GM12874 (cell line): ENCODE measurements around the gene TWIST2.

ENCODE experiments used
- TF ChIP-seq, protein P1 (sequence below): IDR thresholded peaks from 2 replicates; pipeline ENCODE4 v1.5.1; 2011; ENCODE audit warnings: low read depth, mild to moderate bottlenecking, control low read depth, low read length, moderate library complexity; ENCODE audit not compliant: insufficient read depth

The TWIST2 gene

DNA sequence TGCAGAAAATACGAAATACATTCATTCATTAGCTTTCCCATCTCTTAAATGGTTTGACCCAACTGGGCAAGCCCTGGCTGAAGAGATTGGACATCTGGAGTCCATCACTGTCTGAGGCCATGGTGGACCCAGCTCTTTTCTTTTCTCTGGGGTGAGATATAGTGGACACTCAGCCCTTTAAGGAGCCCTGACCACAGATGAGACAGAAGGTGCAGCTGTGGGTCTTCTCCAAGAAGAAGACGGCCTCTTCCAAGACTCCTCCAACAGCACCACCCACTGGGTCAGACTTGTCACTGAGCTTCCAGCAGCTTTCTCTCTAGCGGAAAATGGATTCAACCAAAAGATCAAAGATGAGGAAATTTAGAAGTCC, 27.2 kb downstream of the TWIST2 start:
- TF ChIP-seq, protein P1, sequence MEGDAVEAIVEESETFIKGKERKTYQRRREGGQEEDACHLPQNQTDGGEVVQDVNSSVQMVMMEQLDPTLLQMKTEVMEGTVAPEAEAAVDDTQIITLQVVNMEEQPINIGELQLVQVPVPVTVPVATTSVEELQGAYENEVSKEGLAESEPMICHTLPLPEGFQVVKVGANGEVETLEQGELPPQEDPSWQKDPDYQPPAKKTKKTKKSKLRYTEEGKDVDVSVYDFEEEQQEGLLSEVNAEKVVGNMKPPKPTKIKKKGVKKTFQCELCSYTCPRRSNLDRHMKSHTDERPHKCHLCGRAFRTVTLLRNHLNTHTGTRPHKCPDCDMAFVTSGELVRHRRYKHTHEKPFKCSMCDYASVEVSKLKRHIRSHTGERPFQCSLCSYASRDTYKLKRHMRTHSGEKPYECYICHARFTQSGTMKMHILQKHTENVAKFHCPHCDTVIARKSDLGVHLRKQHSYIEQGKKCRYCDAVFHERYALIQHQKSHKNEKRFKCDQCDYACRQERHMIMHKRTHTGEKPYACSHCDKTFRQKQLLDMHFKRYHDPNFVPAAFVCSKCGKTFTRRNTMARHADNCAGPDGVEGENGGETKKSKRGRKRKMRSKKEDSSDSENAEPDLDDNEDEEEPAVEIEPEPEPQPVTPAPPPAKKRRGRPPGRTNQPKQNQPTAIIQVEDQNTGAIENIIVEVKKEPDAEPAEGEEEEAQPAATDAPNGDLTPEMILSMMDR: no peak

DNA sequence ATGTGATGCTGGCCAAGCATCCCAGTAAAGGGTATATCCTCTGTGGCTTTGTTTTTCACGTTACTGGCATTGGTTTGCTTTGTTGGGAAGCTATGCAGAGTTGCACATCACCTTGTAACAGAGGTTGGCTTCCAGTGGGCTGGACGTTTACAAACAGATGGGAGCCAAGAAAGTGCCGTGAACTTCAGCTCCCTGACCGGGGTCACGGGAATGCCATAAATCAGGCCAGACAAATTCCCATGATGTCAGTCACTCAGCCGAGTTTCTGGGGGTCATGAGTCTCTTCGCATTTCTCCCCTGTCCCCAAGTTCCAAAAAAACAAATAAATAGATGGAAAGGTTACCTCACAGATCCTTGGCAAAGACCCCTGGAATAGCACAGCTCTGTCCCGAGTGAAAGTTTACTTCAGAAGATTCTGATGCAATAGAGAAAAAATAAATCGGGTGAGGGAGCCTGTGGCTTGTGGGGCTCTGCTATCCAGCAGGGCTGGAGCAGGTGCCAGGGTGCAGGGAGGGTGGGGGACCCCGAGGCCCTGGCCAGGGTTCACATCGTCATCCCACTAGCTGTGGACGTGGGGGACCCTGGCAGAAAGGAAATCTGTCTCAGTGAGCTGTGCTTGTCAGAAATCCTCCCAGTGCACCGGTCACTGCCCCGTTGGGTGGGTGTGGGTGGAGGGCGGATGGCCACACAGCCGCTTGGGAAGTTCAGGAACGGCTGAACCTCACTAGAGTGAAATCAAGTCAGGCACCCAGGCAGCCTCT, 27.8 kb downstream of the TWIST2 start:
- TF ChIP-seq, protein P1: no peak

DNA sequence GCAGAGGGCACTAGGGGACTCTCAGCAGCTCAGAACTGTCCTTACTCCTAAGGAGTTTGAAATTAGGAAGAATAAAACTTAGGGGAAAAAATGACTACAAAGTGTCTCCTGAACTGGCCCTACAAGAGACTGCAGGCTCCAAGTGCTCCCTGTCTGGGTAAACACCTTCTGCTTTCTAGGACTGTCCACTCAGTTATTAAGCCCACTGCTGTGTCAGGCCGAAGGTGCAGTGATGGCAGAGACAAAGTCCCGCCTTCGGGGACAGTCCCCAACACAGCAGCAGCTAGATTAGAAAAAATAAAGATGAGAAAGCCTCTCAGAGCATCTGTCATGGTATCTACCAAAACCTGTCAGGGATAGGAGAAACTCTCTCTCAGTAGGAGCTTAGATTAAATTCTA, 28.3 kb downstream of the TWIST2 start:
- TF ChIP-seq, protein P1: no peak

DNA sequence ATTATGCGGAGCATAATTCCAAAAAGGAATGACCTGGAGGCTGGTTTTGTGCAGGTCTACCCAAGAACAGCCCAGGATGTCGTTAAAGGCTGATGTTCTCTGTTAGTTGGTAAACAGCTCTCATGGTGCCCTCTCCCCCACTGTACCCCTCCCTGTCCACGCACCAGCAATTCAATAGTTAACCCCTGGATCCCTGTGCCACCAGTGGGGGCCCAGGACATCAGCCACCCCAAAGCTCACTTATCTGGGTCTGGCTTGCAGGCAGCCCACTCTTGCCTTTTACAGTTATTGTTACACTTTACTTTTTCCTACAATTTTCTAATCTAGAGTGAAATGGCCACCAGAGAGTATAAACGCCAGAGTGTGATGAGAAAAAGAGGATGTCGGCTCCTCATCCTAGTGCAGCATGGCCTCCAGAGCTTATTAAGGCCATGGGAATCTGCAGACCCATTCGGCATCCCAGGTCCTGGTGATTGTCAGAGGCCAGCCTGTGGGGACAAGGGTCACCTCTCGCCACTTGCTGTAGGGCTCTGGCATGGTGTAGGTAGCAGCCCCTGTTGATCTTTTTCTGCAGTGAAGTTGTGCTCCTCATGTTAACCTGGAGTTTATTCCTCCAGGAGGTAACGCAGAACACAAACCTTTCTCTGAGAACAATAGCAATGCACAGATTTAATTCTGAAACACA, 30.3 kb downstream of the TWIST2 start:
- TF ChIP-seq, protein P1: no peak

DNA sequence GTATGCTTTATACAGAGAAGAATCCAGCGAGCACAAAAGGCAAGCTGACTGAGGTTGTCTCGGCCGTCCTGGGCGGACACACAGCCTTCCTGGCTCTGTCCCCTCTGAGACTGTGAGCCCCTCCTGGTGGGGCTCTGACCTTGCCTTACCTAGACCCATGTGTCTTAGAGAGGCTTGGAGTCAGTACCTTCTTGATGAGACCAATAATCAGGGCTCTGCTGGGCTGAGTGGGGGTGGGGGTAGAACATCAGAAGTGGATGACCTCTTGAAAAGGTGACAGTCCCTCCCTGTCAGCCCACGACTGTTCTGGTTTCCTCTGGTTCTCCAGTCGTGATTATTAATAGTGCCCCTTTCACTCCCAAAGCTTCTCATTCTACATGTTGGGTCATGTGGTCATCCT, 31.2 kb downstream of the TWIST2 start:
- TF ChIP-seq, protein P1: no peak

DNA sequence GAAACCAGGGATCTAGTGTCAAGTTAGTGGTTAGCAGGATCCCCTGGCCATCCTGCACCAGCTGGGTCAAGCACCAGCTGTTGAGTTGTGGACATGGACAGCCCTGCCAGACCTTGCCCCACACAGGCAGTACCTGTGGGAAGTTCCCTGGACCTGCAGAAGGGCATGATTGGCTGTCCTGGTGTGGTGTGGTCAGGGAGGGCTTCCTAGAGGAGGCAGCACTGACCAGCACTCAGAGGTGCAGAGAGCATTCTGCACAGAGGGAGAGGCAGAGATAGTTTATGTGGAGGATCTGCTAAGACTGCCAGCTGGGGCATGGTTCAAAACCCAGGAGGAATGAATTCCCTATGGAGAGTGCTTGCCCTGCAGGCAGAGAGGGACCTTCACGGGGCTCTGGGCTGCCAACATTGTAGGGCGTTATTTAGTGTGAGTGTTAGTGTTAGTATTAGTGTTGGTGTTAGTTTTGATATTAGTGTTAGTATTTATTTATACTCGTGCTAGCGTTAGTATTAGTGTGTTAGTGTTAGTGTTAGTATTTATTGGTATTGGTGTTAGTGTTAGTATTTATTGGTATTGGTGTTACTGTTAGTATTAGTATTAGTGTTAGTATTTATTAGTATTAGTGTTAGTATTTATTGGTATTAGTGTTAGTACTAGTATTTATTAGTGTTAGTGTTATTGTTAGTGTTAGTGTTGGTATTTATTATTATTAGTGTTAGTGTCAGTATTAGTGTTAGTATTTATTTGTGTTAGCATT, 31.9 kb downstream of the TWIST2 start:
- TF ChIP-seq, protein P1: no peak

DNA sequence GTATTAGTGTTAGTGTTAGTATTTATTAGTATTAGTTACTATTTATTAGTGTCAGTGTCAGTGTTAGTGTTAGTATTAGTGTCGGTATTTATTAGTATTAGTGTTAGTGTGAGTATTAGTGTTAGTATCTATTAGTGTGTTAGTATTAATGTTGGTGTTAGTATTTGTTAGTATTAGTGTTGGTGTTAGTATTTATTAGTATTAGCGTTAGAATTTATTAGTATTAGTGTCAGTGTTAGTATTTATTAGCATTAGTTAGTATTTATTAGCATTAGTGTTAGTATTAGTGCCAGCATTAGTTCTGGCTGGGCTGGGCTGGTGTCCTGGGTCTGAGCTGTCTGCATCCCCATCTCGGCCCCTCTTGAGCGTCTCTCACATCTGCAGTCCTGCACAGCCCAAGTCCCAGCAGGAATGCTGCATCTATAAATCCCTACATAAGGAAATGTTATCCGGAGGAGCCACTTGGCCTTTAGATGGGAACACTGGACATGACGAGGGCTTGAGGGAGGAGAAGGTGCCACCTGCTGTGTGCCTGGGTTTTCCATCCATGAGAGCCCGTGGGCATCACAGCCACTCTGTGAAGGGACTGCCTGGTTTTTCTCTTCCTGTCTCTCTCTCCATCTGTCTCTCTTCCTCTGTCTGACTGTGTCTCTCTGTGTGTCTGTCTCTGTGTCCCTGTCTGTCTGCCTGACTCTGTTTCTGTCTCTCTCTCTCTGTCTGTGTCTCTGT, 33.6 kb downstream of the TWIST2 start:
- TF ChIP-seq, protein P1: no peak
